C1 segment of cervical spinal cord (tissue), 14 donors: ENCODE measurements around the gene RIMBP3C.
"Not testable (repeated sequence)": the region's sequence is repeated elsewhere in the genome, so short reads cannot be mapped to it uniquely, and the experiment has no call there.

Experiments used
- DNase-seq, 14 donors: peaks; one replicate each; lab custom pipeline; 2025; lab: John Stamatoyannopoulos, UW

The RIMBP3C gene

GRCh38 chr22:21551361-21551760 is at the start of gene RIMBP3C:
Gene RIMBP3C, minus strand, starts transcription at chr22:21551461. Its CDS starts 485 bp downstream, at chr22:21550976.
- DNase-seq: not testable (repeated sequence)

GRCh38 chr22:21599053-21599893 is 48.0 kb upstream of the RIMBP3C start:
- no peak for DNase-seq

GRCh38 chr22:21598302-21598701 is 47.0 kb upstream of the RIMBP3C start:
- no peak for DNase-seq

GRCh38 chr22:21596356-21597135 is 45.3 kb upstream of the RIMBP3C start:
- not testable (repeated sequence) for DNase-seq

GRCh38 chr22:21594865-21595452 is 43.7 kb upstream of the RIMBP3C start:
- DNase-seq: peak in 4 of 14 donors; percentile 6 to 16 (median 10)

GRCh38 chr22:21593406-21594232 is 42.4 kb upstream of the RIMBP3C start:
- peak in 1 of 14 donors; percentile 32 for DNase-seq

GRCh38 chr22:21592422-21592821 is 41.2 kb upstream of the RIMBP3C start:
- no peak for DNase-seq

- peak in 1 of 14 donors; percentile 10 for DNase-seq
Observed at GRCh38 chr22:21591695-21592094, 40.4 kb upstream of the RIMBP3C start.

GRCh38 chr22:21590809-21591641 is 39.8 kb upstream of the RIMBP3C start:
- peak in 1 of 14 donors; percentile 11 for DNase-seq

- DNase-seq: no peak
Observed at GRCh38 chr22:21589396-21589795, 38.1 kb upstream of the RIMBP3C start.

- DNase-seq: peak in 9 of 14 donors; percentile 18 to 63 (median 35)
Observed at GRCh38 chr22:21587803-21588611, 36.7 kb upstream of the RIMBP3C start.

GRCh38 chr22:21585389-21585788 is 34.1 kb upstream of the RIMBP3C start:
- DNase-seq: no peak

GRCh38 chr22:21582801-21583740 is 31.8 kb upstream of the RIMBP3C start:
- DNase-seq: no peak

GRCh38 chr22:21581009-21581713 is 29.9 kb upstream of the RIMBP3C start:
- not testable (repeated sequence) for DNase-seq

- DNase-seq: not testable (repeated sequence)
Observed at GRCh38 chr22:21580623-21581007, 29.4 kb upstream of the RIMBP3C start.

GRCh38 chr22:21579474-21579851 is 28.2 kb upstream of the RIMBP3C start:
- no peak for DNase-seq

GRCh38 chr22:21573750-21574494 is 22.7 kb upstream of the RIMBP3C start:
- no peak for DNase-seq
